Neuron (in vitro differentiated cells): ENCODE measurements around the gene CFAP74.

Source experiments
- H2AFZ ChIP-seq: one replicate; pipeline ENCODE4 v1.6.1; 2013; ENCODE audit warnings: low read depth, mild to moderate bottlenecking, inconsistent platforms, low read length, moderate library complexity
- H3K27me3 ChIP-seq: one replicate; pipeline ENCODE4 v1.6.1; 2013; ENCODE audit warnings: low read length; ENCODE audit not compliant: insufficient read depth
- H3K36me3 ChIP-seq: one replicate; pipeline ENCODE4 v1.6.1; 2013; ENCODE audit warnings: low read length; ENCODE audit not compliant: insufficient read depth
- H3K4me1 ChIP-seq: one replicate; pipeline ENCODE4 v1.6.1; 2013; ENCODE audit warnings: low read length; ENCODE audit not compliant: insufficient read depth
- H3K4me3 ChIP-seq: 2 replicates; pipeline ENCODE4 v1.5.1; 2013; ENCODE audit warnings: mild to moderate bottlenecking, low read length, moderate library complexity
- H3K9me3 ChIP-seq: one replicate; pipeline ENCODE4 v1.6.1; 2013; ENCODE audit warnings: low read length

The CFAP74 gene, protein sequence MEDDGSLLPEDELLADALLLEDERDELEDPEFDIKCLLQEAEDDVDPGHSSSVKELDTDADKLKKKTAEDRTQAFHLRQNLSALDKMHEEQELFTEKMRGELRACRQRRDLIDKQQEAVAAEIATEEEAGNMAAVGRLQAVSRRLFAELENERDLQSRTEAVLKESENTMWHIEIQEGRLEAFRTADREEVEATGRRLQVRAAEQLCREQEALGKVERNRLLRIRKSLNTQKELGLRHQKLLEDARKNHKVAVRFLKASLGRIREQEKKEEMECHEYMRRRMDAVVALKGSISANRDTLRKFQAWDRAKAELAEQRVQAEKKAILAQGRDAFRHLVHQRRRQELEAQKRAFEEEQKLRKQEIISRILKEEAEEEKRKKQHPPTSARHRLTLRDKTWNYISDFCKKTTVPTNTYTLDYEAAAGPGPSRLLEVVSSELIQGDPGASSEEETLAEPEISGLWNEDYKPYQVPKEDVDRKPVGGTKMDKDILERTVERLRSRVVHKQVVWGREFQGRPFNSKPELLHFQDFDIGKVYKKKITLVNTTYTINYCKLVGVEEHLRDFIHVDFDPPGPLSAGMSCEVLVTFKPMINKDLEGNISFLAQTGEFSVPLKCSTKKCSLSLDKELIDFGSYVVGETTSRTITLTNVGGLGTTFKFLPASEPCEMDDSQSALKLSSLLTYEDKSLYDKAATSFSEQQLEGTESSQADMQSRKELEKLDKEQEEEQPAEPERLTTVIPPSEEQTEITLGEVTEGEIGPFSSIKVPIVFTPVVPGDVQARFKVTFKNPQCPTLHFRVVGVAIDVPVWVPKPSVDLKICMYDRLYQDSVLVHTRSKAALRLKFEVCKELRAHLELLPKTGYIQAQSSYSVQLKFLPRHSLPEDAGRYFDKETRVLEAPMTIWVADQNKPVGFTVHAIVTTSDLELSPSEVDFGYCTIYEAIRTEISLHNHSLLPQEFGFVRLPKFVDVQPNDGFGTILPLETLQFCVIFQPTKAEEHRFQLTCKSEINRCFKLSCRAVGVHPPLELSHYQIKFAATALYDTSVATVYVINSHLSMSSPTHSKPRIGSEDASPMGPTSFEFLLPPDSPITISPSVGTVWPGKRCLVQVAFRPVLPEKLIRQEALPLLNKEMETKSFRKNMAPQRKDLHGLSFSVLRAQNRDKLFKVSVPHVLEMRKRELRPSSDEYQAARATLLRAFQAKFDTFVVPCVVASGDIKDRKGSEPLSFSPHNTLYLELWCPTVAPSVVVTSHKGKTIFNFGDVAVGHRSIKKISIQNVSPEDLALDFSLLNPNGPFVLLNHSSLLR (N-terminal part only)

DNA sequence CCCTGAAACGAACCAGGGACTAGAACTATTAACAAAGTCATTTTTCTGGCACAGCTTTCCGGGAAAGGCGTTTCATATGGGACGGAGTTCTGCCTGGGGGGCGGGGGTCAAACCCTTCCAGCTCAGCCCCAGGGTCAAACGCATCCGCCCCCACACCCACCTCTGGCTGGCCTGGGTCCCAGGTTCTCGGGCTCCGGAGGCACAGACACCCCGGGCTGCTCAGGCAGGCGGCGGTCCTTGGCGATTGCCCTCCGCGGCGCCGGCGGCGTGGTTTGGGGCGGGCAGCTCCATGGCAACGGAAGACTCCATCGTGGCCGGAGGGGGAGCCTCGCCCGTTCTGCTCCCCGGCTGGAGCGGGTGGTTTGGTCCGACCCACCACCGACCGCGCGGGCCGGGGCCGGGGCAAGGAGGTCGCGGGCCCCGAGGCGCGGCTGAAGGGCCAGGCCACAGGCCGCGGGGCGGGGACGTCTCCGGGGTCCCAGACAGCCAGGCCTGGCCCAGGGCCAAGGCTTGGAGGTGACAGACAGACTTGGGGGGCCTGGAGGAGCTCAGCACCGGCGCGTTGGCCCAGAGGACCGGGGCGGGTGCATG is at the start of gene CFAP74:
Gene CFAP74, minus strand, starts transcription at position 246 of the 591 bp plus-strand sequence. CDS start 12,830 bp downstream, outside the sequence.
- H3K4me3 ChIP-seq = peak within 1 kb of the TSS; percentile 36
- H2AFZ ChIP-seq = peak within 1 kb of the TSS; percentile 72
- H3K9me3 ChIP-seq = no peaks in the 10 kb centered on the region
- no peaks in the 10 kb centered on the region for H3K36me3 ChIP-seq
- H3K27me3 ChIP-seq = peaks cover 16% of the 10 kb centered on the region
- H3K4me1 ChIP-seq = peaks cover 5% of the 10 kb centered on the region

DNA sequence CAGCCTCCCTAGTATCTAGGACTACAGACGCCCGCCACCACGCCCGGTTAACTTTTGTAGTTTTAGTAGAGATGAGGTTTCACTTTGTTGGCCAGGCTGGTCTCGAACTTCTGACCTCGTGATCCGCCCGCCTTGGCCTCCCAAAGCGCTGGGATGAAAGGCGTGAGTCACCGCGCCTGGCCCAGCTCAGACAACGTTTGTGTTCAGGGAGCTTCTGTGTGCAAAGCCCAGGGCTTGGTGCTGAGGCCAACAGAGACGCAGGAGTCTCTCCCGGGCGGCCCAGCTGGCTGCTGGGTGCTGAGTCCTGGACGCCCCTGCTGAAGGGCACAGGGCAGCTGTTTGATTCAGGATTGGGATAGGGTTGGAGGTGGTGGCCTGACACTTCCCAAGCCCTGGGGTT is 49.6 kb upstream of the CFAP74 start:
- Histone ChIP-seq H2AFZ (no peak overlapping the region), H3K4me3 (no peak overlapping the region), H3K27me3 (peaks cover 50% of the 10 kb centered on the region), H3K36me3 (no peaks in the 10 kb centered on the region), H3K4me1 (no peaks in the 10 kb centered on the region), H3K9me3 (no peaks in the 10 kb centered on the region)

DNA sequence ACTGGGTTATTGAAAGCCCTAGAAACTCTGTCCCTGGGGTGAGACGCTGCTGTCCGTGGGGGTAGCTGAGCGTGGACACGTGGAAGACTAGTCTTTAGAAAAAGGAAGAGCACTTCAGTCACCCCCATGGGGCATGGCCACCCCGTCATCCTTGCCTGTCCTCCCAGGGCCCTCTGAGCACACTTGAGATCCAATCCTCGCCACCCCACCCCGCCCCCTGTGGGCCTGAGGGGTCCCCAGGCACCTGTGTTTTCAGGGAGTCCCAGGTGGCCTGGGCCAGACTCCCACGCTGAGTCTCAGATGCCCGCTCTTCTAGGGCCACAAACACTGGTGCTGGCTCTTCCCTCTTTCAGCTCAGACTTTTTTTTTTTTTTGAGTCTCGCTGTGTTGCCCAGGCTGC is 49.2 kb upstream of the CFAP74 start:
- no peak overlapping the region for H2AFZ ChIP-seq
- no peaks in the 10 kb centered on the region for H3K36me3 ChIP-seq
- H3K4me3 ChIP-seq = no peak overlapping the region
- no peaks in the 10 kb centered on the region for H3K9me3 ChIP-seq
- peaks cover 55% of the 10 kb centered on the region for H3K27me3 ChIP-seq
- H3K4me1 ChIP-seq = no peaks in the 10 kb centered on the region

DNA sequence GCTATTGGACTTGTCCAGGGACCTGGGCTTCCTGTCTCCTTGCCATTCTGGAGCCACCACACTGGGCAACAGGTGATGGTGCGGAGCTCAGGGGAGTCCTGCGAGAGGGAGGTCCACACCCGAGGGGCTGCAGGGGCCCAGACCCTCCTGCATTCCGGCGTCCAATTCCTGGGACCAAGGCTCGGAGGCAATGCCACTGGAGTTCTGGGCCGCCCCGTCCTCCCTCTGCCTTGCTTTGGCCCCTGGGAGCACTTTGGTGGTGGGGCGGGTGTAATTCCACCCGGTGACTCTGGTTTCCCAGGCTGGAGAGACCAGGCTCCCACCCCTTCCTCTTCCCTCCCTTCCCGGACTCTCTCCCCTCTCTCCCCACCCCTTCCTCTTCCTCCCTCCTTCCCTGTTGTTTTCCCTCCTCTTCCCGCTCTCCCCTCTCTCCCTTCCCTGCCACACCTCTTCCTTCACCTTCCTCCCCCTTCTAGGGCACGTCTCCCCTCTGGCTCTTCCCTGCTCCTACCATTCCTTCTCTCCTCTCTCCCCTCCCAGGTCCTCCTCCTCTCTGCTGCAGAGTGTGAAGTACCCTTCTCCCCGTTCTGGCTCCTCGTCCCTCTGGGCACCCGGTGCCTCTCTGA is 48.6 kb upstream of the CFAP74 start:
- peaks cover 61% of the 10 kb centered on the region for H3K27me3 ChIP-seq
- no peaks in the 10 kb centered on the region for H3K36me3 ChIP-seq
- H2AFZ ChIP-seq = no peak overlapping the region
- no peaks in the 10 kb centered on the region for H3K9me3 ChIP-seq
- no peaks in the 10 kb centered on the region for H3K4me1 ChIP-seq
- H3K4me3 ChIP-seq = no peak overlapping the region

DNA sequence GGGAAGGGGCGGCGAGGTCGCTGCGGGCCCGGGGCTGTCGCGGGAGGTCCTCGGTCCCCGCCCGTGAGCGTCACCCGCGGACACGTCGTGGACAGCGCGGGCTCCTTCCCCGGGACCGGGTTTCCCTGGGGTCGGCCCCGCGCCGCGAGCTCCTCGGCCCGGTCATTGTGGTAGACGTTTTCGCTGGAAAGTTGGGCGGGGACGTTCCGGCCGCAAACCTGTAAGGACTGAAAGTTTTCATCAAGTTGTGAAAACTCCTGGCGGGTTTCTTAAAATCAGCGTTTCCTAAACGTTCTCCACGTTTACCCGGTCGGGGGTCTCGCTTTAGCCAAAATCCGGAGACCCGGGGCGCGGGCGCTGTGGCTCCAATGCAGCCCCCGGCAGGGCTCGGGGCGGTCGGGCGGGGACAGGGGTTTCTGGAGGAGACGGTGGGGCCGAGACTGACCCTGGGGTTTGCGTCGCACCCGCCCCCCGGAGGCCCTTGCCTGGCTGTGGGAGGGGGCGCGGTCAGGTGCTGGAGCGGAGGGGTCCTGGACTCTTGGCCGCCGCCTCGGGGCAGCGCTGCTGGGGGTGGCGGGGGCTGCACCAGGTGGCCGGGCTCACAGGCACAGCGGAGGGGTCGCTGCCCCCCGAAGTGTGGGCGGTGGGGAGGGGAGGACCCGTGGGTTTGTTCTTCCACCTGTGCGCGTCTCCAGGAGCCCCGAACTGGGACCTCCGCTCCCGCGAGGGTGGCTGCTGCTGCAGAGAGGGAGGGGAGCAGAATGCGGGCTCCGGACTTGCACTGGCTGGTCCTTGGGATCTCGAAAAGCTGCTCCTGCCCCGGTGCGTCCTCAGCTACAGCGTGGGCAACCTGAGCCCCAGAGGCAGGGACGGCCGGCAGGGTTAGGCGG is 47.5 kb upstream of the CFAP74 start:
- Histone ChIP-seq H3K9me3 (no peaks in the 10 kb centered on the region), H3K36me3 (no peaks in the 10 kb centered on the region), H3K27me3 (peaks cover 70% of the 10 kb centered on the region), H3K4me3 (no peak overlapping the region), H3K4me1 (no peaks in the 10 kb centered on the region), H2AFZ (no peak overlapping the region)

DNA sequence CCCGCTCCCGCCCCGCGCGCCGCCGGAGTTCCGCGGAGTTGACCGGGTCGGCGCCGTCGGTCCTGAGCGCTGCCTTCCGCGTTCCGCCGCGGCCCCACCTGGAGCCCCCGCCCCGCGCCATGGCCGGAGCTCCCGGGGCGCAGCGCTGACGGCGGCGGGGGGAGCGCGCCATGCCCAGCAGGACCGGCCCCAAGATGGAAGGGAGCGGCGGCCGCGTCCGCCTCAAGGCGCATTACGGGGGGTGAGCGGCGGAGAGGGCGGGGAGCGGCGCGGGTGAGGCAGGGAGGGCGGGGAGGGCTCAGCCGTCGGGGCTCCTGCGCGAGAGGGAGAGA is 46.8 kb upstream of the CFAP74 start:
- Histone ChIP-seq H3K4me1 (no peaks in the 10 kb centered on the region), H3K36me3 (no peaks in the 10 kb centered on the region), H3K4me3 (no peak overlapping the region), H3K27me3 (peaks cover 73% of the 10 kb centered on the region), H2AFZ (no peak overlapping the region), H3K9me3 (no peaks in the 10 kb centered on the region)

DNA sequence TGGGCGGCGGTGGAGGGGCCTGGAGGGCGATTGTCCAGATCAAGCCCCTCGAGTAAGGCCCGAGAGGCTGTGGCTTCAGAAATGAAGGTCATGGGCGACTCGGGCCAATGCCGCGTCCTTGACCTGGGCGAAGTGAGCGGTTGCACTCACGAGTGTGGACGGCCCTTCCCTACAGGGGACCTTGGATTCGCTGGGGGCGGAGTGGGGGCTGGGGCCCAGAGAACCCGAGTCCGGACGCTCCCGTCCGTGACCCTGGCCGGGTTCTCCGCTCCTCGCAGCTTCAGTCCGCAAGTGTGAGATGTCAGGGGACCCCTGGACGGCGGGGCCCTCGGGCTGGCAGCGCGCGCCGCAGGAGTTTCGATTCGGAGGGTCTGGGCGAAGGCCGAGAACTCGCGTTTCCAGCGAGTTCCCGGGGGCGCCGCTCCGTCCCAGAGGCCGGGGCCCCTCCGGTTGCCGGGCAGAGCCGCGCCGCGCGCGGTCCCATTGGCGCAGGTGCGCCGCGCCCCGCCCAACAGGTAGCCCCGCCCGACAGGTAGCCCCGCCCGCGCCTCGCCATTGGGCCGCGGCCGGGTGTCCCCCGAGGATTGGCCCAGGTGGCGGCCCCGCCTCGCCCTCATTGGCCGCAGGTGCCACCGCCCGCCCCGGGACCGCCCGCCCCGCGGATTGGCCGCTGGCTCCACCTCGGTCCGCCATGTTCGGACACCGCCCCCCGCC is 46.3 kb upstream of the CFAP74 start, which contains the start of gene PRKCZ:
Gene PRKCZ, plus strand, starts transcription at position 694 of the 714 bp plus-strand sequence. CDS start 220 bp downstream, outside the sequence.
- Histone ChIP-seq H2AFZ (no peak within 1 kb of the TSS), H3K4me1 (no peaks in the 10 kb centered on the region), H3K9me3 (no peaks in the 10 kb centered on the region), H3K4me3 (no peak within 1 kb of the TSS), H3K36me3 (no peaks in the 10 kb centered on the region), H3K27me3 (peaks cover 79% of the 10 kb centered on the region)

DNA sequence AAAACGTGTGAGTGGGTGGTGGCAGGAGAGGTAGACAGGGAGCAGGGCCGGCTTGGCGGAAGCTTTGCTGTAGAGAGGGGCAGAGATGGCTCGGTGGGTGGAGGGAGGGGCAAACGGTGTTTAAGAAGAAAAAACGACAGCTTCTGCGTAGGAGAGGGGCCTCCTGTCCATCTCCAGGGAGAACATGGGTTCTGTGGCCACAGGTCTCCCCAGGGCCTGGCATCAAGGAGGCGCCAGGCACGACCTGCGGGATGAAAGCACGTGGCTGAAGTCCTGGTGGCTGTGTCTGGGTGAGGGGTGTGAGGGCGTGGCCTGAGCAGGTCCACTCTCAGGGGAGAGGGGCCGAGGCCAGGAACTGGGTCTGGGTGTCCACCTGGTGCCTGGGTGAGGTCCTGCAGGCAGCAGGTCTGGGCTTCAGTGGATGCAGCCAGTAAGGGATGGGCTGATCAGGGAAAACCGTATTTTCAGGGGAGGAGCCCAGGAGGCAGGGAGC is 45.7 kb upstream of the CFAP74 start:
- Histone ChIP-seq H3K36me3 (no peaks in the 10 kb centered on the region), H3K4me1 (no peaks in the 10 kb centered on the region), H3K27me3 (peaks cover 82% of the 10 kb centered on the region), H2AFZ (no peak overlapping the region), H3K4me3 (no peak overlapping the region), H3K9me3 (no peaks in the 10 kb centered on the region)

DNA sequence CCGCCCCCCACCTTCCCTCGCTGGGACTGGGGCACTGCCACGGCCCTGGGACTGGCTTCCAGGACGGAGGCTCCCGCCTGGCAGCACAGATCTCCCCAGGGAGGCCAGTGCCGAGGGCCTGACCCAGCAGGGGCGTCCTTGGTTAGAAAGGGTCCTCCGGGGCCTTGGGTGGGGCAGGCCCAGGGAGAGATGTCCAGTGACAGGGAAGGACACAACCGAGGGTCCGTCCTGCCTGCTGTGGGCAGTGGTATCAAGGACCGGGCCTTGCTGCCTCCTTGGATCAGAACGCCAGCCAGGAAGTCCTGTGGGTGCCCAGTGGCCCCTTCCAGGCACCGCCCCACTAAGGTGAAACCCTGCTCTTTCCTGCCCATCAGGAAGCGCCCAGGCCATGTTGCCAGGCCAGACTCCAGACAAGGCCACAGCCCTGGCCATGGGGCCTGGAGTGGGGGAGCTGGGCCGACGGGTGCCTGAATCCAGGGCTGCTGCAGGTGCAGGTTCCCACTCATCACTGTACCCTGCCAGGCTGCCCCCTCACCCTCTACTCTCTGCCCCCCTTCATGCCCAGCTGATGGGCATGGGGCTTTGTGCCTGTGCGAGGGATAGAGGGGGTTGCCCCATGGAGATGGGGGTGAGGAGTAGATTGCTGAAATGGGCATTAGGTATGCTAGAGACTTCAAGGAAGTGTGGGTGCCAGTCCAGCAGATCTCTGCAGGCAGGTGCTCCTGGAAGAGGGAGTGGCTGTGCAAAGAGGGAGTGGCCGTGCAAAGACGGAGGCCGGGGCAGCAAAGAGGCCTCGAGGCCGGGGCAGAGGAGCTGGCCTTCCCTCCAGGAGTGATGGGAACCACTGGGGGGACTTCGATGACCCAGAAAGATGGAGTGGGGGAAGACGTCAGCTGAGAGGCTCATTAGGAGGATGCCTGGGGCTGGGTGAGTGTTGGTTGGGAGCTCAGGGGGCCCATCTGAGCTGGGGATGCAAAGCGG is 44.5 kb upstream of the CFAP74 start:
- no peak overlapping the region for H2AFZ ChIP-seq
- H3K27me3 ChIP-seq = peaks cover 92% of the 10 kb centered on the region
- no peaks in the 10 kb centered on the region for H3K36me3 ChIP-seq
- H3K4me1 ChIP-seq = no peaks in the 10 kb centered on the region
- H3K4me3 ChIP-seq = no peak overlapping the region
- H3K9me3 ChIP-seq = no peaks in the 10 kb centered on the region

DNA sequence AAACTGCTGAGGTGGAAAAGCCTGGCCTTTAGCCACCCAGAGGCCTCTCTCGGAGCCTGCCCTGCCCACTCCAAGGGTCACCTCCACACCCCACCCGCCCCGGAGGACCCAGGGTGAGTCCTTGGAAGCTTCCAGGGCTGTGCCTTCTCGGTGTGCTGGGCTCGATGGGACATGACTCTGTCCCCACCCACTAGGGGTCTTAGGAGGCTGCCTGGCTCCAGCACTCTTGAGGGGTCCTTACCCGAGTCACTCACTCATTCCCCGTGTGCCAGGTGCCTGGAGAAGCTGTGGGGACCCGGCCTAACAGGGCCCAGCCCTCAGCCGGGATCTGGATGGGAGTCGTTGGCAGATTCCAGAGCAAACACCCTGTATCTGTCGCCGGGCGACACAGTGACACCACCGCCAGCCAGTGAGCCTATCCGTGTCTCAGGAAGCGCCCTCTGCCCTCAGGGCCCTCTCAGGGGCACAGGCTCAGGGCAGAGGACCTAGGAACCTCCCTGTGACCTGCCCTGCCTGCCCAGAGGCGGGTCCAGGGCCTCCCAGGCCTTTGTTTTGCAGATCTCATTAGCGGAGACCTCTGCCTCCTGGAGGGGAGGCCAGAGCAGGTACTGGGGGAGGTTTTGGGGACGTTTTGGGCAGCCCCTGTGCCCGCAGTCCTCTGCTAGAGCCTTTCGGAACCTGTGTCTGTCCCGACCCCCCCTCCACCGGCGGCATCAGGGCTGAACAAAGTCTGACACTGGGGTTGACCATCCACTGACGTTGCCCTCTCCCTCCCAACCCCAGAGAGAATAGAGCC is 43.6 kb upstream of the CFAP74 start:
- Histone ChIP-seq H3K36me3 (no peaks in the 10 kb centered on the region), H3K9me3 (no peaks in the 10 kb centered on the region), H3K4me1 (no peaks in the 10 kb centered on the region), H2AFZ (no peak overlapping the region), H3K27me3 (peaks cover 85% of the 10 kb centered on the region), H3K4me3 (no peak overlapping the region)
